M059J (cell line): Measurements from ENCODE around the gene KRT31. TPM values are rescaled to one million over a fixed set of nuclear protein-coding genes. Genes with fewer than 3 reads are reported as not detected.
"Not testable (repeated sequence)": the region's sequence is repeated elsewhere in the genome, so short reads cannot be mapped to it uniquely, and the experiment has no call there.

Experiments
- DNase-seq: peaks from one replicate; pipeline ENCODE4 v3.0.0-alpha.2; 2012; ENCODE audit warnings: low read depth
- total RNA-seq: library from RNA; depleted of rRNA; stranded (reverse); fragments of >200 nt; shearing (Covaris generic); gene quantifications from 2 replicates; pipeline ENCODE4 v1.2.3, GENCODE V29; 2014

Gene KRT31
- total RNA-seq, 1 experiment from 2014 or later, result not detected

GRCh38 chr17:41417576-41418015, 20.2 kb upstream of the KRT31 start:
- DNase-seq, result peak; percentile 22

GRCh38 chr17:41417127-41417526, 19.7 kb upstream of the KRT31 start:
- DNase-seq, result no peak

- peak; percentile 60 for DNase-seq
Measured at GRCh38 chr17:41416479-41416878, 19.1 kb upstream of the KRT31 start.

GRCh38 chr17:41415833-41416335, 18.5 kb upstream of the KRT31 start:
- DNase-seq, result peak; percentile 81

GRCh38 chr17:41415411-41415810, 18.0 kb upstream of the KRT31 start:
- no peak for DNase-seq

- DNase-seq, result peak; percentile 37
Measured at GRCh38 chr17:41413982-41414381, 16.6 kb upstream of the KRT31 start.

- DNase-seq, result peak; percentile 64
Measured at GRCh38 chr17:41413353-41413957, 16.0 kb upstream of the KRT31 start.

GRCh38 chr17:41411072-41411840, 13.8 kb upstream of the KRT31 start:
- DNase-seq, result no peak

GRCh38 chr17:41407226-41407625, 9.8 kb upstream of the KRT31 start:
- DNase-seq, result no peak

- peak; percentile 73 for DNase-seq
Measured at GRCh38 chr17:41406205-41406604, 8.8 kb upstream of the KRT31 start.

- peak; percentile 100 for DNase-seq
Measured at GRCh38 chr17:41404024-41404671, 6.7 kb upstream of the KRT31 start.

- DNase-seq, result peak; percentile 86
Measured at GRCh38 chr17:41403404-41404023, 6.1 kb upstream of the KRT31 start.

- DNase-seq, result peak; percentile 90
Measured at GRCh38 chr17:41402161-41402560, 4.8 kb upstream of the KRT31 start.

- no peak for DNase-seq
Measured at GRCh38 chr17:41396340-41396739, 1.1 kb downstream of the KRT31 start.

GRCh38 chr17:41395611-41396010, 1.8 kb downstream of the KRT31 start:
- DNase-seq, result no peak

GRCh38 chr17:41395044-41395443, 2.4 kb downstream of the KRT31 start:
- not testable (repeated sequence) for DNase-seq

GRCh38 chr17:41394254-41394996, 3.0 kb downstream of the KRT31 start:
- peak; percentile 45 for DNase-seq

GRCh38 chr17:41393826-41394225, 3.6 kb downstream of the KRT31 start:
- DNase-seq, result no peak

GRCh38 chr17:41393294-41393693, 4.1 kb downstream of the KRT31 start:
- no peak for DNase-seq

GRCh38 chr17:41392278-41392677, 5.1 kb downstream of the KRT31 start:
- DNase-seq, result peak; percentile 69

- DNase-seq, result no peak
Measured at GRCh38 chr17:41391535-41391934, 5.9 kb downstream of the KRT31 start.
